GM19397 (cell line): Measurements from ENCODE around the gene ABTB2.
"Not testable (repeated sequence)": the region's sequence is repeated elsewhere in the genome, so short reads cannot be mapped to it uniquely, and the experiment has no call there.

Source experiments
- ATAC-seq: cut with Tn5 transposase; IDR thresholded peaks from one replicate; pipeline ENCODE4 v1.9.1; 2021; ENCODE audit warnings: mild to moderate bottlenecking, moderate library complexity; ENCODE audit not compliant: unreplicated experiment

ABTB2 gene

GRCh38 chr11:34357701-34358257 is at the start of gene ABTB2:
TSS of gene ABTB2 (minus strand) at chr11:34358010.
- ATAC-seq = peak; percentile 86

- ATAC-seq = no peak
Observed at GRCh38 chr11:34407121-34407813, 49.5 kb upstream of the ABTB2 start.

DNA sequence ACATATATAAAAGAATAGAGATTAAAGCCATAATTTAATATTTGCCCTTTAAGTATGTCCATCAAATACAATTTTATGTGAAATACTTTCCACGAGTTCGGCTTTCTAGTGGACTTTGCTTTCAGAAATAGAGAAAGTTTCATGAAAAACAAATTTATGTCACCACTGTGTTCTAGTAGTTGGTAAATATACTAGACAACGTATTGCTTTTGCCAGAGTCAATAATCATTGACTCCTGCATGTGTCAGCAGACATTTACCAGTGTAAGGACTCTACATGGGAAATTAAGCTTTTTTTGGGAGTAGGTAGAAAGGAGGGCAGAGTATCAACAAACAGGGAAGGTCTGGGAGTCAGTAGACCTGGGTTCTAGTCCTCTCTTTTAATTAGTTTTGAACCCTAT is 48.6 kb upstream of the ABTB2 start:
- no peak for ATAC-seq

DNA sequence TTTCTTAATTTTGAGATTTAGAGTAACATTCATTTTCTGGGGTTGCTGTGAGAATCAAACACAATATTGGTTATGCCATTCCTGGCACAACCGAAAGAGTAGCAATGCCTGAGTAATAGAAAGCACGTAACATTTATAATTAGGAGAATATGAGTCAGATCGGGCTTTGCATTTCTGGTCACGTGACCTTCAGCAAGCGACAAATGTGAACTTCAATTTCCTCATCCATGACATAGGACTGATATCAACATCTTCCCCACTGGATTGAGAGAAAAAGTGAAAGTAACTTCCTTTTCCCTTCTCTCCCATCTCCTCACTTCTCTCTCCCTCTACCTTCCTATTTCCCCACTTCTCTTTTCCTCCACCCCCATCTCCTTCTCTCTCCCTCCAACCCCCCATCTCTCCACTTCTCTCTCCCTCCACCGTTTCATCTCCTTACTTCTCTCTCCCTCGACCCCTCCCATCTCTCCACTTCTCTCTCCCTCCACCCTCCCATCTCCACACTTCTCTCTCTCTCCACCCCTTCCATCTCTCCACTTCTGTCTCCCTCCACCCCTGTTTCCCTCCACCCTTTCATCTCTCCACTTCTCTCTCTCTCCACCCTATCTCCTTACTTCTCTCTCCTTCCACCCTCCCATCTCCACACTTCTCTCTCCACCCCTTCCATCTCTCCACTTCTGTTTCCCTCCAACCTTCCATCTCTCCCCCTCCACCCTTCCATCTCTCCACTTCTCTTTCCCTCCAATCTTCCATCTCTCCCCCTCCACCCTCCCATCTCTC is 47.5 kb upstream of the ABTB2 start:
- no peak for ATAC-seq

GRCh38 chr11:34404280-34404679 is 46.5 kb upstream of the ABTB2 start:
- no peak for ATAC-seq

DNA sequence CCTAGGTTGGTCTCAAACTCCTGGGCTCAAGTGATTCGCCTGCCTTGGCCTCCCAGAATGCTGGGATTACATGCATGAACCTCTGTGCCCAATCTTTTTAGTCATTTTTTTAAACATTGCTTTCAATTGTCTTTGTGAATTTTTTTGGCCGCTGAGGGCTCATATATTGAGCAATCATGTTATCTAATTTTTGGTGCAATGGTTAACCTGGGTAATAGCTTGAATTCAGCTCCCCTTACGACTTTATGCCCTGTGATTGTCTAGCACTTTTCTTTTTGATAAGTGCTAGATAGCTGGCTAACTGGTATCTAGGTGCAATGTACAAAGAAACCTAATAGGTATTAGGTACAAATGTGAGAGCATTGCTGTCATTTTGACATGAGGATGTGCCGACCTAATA is 45.6 kb upstream of the ABTB2 start:
- no peak for ATAC-seq

GRCh38 chr11:34397811-34398210 is 40.0 kb upstream of the ABTB2 start:
- ATAC-seq = no peak

- no peak for ATAC-seq
Observed at GRCh38 chr11:34397120-34397519, 39.3 kb upstream of the ABTB2 start.

DNA sequence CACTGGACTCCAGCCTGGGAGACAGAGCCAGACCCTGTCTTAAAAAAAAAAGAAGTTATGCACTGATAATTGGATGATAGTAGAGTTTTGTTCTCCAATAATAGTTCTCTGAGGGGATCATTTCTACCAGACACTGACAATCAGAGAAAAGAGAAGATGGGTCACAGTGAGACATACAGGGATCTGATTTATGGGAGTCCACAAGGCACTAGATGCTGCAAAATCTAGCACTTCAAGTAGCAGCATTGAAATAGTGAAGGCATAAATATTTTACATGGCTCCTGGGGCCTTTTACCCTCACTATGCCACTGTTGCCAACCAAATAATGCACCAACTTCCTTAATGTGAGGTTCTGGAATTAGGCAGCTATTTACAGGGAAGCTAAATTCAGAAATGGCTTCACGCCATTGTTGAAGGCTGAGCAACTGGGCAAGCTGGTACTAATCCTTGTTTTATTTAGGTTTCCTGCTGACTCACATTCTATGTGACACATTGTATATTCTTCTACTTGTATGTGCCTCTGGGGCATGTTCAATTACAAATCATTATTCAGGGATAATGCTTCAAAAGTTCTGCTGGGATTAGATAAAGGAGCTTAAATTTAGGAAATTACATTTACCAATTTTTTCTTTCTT is 38.2 kb upstream of the ABTB2 start:
- no peak for ATAC-seq

GRCh38 chr11:34394771-34395300 is 37.0 kb upstream of the ABTB2 start:
- ATAC-seq = no peak

DNA sequence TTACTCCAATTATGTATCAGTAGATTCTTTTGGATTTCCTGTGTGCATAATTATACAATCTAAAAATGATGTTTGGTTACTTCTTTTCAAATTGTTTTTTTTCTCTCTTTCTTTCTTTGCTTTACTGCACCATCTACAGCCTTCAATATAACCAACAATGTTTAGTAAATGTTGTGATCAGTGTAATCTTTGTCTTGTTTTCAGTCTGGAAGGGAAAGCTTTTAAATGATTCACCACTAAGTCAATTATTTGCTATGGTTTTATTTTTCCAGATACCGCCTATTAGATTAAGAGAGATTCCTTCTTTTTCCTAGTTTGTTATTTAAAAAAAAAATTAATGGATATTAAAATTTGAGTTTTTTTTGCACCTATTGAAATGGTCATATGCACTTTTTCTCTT is 29.8 kb upstream of the ABTB2 start:
- ATAC-seq = no peak

DNA sequence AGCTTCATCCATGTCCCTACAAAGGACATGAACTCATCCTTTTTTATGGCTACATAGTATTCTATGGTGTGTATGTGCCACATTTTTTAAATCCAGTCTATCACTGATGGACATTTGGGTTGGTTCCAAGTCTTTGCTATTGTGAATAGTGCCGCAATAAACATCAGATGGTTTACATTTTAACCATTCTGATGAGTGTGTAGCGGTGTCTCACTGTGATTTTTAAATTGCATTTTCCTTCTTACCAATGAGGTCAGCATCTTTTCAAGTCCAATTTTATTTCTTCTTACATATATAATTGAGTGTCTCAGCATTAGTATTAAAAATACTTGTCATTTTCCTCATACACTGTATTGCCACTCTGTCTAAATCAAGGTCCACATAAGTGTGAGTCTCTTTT is 28.5 kb upstream of the ABTB2 start:
- ATAC-seq = not testable (repeated sequence)

DNA sequence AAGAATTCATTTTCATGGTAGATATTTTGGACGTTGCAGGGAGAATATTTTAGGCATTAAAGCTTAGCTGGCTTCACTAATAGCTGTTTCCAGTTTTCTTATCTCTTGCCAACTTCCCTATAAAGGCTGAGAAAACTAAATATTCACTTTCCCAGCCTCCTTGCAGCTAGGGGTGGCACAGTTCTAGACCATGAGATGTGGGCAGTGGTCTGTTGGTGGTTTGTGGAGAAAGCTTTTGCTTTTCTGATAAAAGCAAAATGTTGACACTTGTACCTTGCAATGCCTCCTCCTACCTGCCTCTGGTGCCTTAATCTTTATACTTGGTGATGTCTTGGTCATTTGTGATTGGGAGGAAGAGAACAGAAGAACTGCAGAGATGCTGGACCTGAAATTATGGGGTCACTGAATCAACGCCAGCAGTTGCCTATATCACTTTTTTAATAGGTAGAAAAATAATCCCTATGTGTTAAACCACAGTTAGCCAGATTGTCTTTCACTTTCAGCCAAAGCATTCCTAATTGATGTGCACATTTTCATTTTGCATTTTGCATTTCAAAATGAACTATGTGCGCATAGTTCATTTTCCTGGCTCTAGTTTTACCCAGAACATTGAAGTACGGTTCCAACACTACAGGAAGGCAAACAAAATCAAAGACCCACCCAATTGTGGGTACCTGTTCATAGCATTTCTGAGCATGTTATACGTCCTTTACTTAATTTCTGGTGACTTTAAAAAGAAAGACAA is 24.9 kb upstream of the ABTB2 start:
- no peak for ATAC-seq

- ATAC-seq = no peak
Observed at GRCh38 chr11:34381775-34382174, 24.0 kb upstream of the ABTB2 start.

DNA sequence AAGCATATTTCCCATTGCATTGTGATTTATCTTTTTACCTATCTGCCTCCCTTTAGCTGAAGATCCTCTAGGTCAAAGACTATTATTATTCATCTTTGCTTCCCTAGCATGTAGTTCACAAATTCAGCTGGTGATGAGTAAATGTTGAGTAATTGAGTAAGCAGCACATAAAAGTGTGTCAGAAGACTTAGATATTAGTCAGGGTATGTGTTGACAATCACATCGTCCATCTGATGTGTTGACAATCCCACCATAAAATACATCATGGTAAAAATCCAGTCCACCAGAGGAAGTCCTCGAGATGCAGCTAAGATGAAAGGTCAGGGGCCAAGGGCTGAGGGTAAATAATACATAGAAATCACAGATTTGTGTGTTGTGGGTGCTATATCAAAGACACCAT is 22.9 kb upstream of the ABTB2 start:
- no peak for ATAC-seq

DNA sequence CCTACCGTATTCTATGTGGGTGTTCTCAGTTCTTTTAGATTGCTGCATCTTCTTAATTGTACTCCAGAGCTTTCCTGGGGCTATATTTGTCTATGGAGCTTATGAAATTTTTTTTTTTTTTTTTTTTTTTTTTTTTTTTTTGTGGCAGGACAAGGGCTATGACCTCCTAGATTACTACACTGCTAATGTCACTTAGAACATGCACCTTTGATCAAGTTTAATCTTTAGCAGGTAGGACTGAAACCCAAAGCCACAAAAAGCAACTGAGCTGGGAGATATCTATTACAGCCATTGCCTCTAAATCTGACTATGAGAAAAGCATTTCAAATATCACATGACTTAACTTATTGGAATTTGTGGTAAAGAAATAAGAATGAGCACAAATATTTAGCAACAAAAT is 21.7 kb upstream of the ABTB2 start:
- ATAC-seq = no peak

- no peak for ATAC-seq
Observed at GRCh38 chr11:34379079-34379478, 21.3 kb upstream of the ABTB2 start.

DNA sequence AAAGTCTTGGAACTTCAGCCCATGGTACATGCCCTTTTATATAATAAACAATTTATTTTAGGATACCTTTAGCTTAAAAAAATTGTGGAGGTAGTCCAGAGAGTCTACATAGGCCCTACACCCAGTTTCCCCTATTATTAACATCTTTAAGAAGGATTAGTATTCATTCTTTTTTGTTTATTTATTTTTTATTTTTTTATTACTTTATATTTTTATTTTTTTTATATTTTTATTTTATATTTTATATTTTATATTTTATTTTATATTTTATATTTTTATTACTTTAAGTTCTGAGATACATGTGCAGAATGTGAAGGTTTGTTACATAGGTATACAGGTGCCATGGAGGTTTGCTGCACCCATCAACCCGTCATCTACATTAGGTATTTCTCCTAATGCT is 15.9 kb upstream of the ABTB2 start:
- ATAC-seq = no peak

- no peak for ATAC-seq
Observed at GRCh38 chr11:34366522-34366921, 8.7 kb upstream of the ABTB2 start.

DNA sequence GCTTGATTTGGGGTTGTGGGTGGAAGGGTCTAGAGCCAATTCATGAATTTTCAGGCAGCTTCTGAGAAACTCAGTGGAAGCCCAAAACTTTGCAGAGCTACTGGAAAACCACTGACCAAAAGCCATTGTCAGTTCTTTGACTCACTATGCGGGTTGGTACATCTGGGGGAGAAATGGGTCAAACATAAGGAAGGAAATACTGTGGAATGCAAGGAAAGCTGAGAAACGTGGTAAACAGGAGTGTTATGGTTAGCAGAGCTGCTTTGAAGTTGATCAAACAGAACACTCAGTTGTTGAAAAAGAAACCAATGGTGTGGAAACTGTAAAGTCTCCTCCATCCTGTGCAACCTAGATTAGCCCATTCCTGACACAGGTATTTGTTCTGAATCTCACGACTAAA is 6.3 kb upstream of the ABTB2 start:
- ATAC-seq = no peak
